Bronchus fibroblast of lung (primary cell): ENCODE results near the gene SP8. TPM values are rescaled to one million over a fixed set of nuclear protein-coding genes. Genes with fewer than 3 reads are reported as not detected.

Experiments used
- total RNA-seq: library from RNA; depleted of rRNA; stranded (reverse); fragments of >200 nt; gene quantifications from 2 replicates; pipeline ENCODE4 v1.2.3, GENCODE V29; 2015

The SP8 gene
- total RNA-seq: not detected in 2 replicates

GRCh38 chr7:20786779-20787659 lies at the start of gene SP8:
Gene SP8 (minus strand): TSS chr7:20786886. CDS start chr7:20786798, 88 bp downstream.

Other genes with a start within 250 kb of the SP8 start
- gene ABCB5, start 171.2 kb downstream of the SP8 start, total RNA-seq: not detected in 2 replicates